Left lung (tissue), 10 donors: ENCODE measurements around the gene NR3C2. TPM values are rescaled to one million over a fixed set of nuclear protein-coding genes. Genes with fewer than 3 reads are reported as not detected.

Experiments
- ATAC-seq: fragments of 200-7000 bp; cut with Tn5 transposase; one replicate; pipeline ENCODE4 v1.9.1; 2020; ENCODE audit warnings: moderate library complexity
- DNase-seq, 4 donors: peaks; one replicate each; pipeline ENCODE4 v3.0.0-alpha.2; 2013 to 2020
- H3K27ac ChIP-seq, 2 donors: fragments of 200-600 bp; sonication (generic) in 1 of 2; one replicate each; pipeline versions ENCODE4 v1.5.0 to v1.8.0; 2020 to 2021
- H3K27me3 ChIP-seq, 2 donors: fragments of 200-600 bp; sonication (generic) in 1 of 2; one replicate each; pipeline versions ENCODE4 v1.5.0 to v1.8.0; 2020 to 2021
- H3K36me3 ChIP-seq, 2 donors: fragments of 200-600 bp; sonication (generic) in 1 of 2; one replicate each; pipeline versions ENCODE4 v1.5.0 to v1.8.0; 2020 to 2021
- H3K4me1 ChIP-seq, 2 donors: fragments of 200-600 bp; one replicate each; pipeline ENCODE4 v1.8.0; 2021
- H3K4me3 ChIP-seq, 2 donors: fragments of 200-600 bp; sonication (generic) in 1 of 2; one replicate each; pipeline versions ENCODE4 v1.5.0 to v1.8.0; 2020 to 2021; ENCODE audit warnings: mild to moderate bottlenecking in 1 of 2
- H3K9me3 ChIP-seq, 2 donors: fragments of 200-600 bp; sonication (generic) in 1 of 2; one replicate each; pipeline versions ENCODE4 v1.5.0 to v1.8.0; 2020 to 2021
- CTCF ChIP-seq, 2 donors: fragments of 200-600 bp; sonication (generic) in 1 of 2; IDR thresholded peaks; one replicate each; pipeline versions ENCODE4 v1.5.0 to v1.8.0; 2021; ENCODE audit warnings: antibody characterized with exemption in 2 of 2
- intact Hi-C, 2 donors: fragments of 100-400 bp; cut with DNase I; formaldehyde crosslinking; loops; one replicate each; pipeline versions ENCODE4 v1.11.2 to v1.14.2; 2022
- polyA plus RNA-seq, 6 donors: library from polyadenylated mRNA; unstranded; fragments of 120-200 nt; gene quantifications; one replicate each; pipeline ENCODE4 v1.2.1, GENCODE V29; 2013; ENCODE audit not compliant: insufficient read length in 6 of 6
- total RNA-seq, 2 donors: library from RNA; stranded (reverse); fragmentation: NEBNext Ultra II Directional; extraction: Animal tissue kit (Norgen Biotek cat#: 25700); gene quantifications; one replicate each; pipeline ENCODE4 v1.2.1, GENCODE V29; 2021
- donor health status: DM: no; HTN: yes; CAD: no.
- donor health status: DM: no; HTN: no; CAD: no.

Gene NR3C2
- total and polyA plus RNA-seq, 8 donors = 13.1 to 25.0 (median 17.0) TPM

GRCh38 chr4:148159793-148160192 lies 282.4 kb downstream of the NR3C2 start:
- no peaks in the 10 kb centered on the region for H3K9me3 ChIP-seq

GRCh38 chr4:148154769-148155168 lies 287.4 kb downstream of the NR3C2 start:
- Histone ChIP-seq H3K4me3 (no peak overlapping the region), H3K36me3 (no peaks in the 10 kb centered on the region), H3K27me3 (no peaks in the 10 kb centered on the region), H3K27ac (no peak overlapping the region), H3K9me3 (no peaks in the 10 kb centered on the region), H3K4me1 (no peaks in the 10 kb centered on the region)
- no peak for TF ChIP-seq CTCF (IDR thresholded peaks at IDR 0.05)
- no peak for DNase-seq
- no peak for ATAC-seq
- intact Hi-C loops = no loop called here

More at GRCh38 chr4:148159793-148160192, 282.4 kb downstream of the NR3C2 start:
- no peak for ATAC-seq
- no peak for TF ChIP-seq CTCF (IDR thresholded peaks at IDR 0.05)
- no peak overlapping the region for H3K4me3 ChIP-seq
- no peaks in the 10 kb centered on the region for H3K27me3 ChIP-seq
- DNase-seq = no peak
- intact Hi-C loops = no loop called here
- no peaks in the 10 kb centered on the region for H3K4me1 ChIP-seq
- H3K36me3 ChIP-seq = no peaks in the 10 kb centered on the region
- no peak overlapping the region for H3K27ac ChIP-seq

- no peaks in the 10 kb centered on the region for H3K36me3 ChIP-seq
- DNase-seq (no peak), ATAC-seq (no peak)
Measured at GRCh38 chr4:148152868-148153625, 289.2 kb downstream of the NR3C2 start.

GRCh38 chr4:148151806-148152205 lies 290.4 kb downstream of the NR3C2 start:
- TF ChIP-seq CTCF (IDR thresholded peaks at IDR 0.05) = no peak
- Histone ChIP-seq H3K4me1 (no peaks in the 10 kb centered on the region), H3K27ac (no peak overlapping the region), H3K4me3 (no peak overlapping the region), H3K36me3 (no peaks in the 10 kb centered on the region), H3K9me3 (no peaks in the 10 kb centered on the region), H3K27me3 (no peaks in the 10 kb centered on the region)
- intact Hi-C loops = no loop called here
- ATAC-seq = no peak
- no peak for DNase-seq

More at GRCh38 chr4:148152868-148153625, 289.2 kb downstream of the NR3C2 start:
- no peak for TF ChIP-seq CTCF (IDR thresholded peaks at IDR 0.05)
- H3K27me3 ChIP-seq = no peaks in the 10 kb centered on the region
- no peaks in the 10 kb centered on the region for H3K4me1 ChIP-seq
- intact Hi-C loops = no loop called here
- no peaks in the 10 kb centered on the region for H3K9me3 ChIP-seq
- no peak overlapping the region for H3K27ac ChIP-seq
- no peak overlapping the region for H3K4me3 ChIP-seq

GRCh38 chr4:148145475-148145874 lies 296.7 kb downstream of the NR3C2 start:
- no peaks in the 10 kb centered on the region for H3K27me3 ChIP-seq
- H3K4me1 ChIP-seq = no peaks in the 10 kb centered on the region
- H3K27ac ChIP-seq = no peak overlapping the region
- no peak overlapping the region for H3K4me3 ChIP-seq
- ATAC-seq (no peak), DNase-seq (no peak)
- no peaks in the 10 kb centered on the region for H3K9me3 ChIP-seq
- TF ChIP-seq CTCF (IDR thresholded peaks at IDR 0.05) = no peak
- peaks cover 0 to 3% of the 10 kb centered on the region in 2 donors for H3K36me3 ChIP-seq
- intact Hi-C loops = no loop called here
